ENCODE data around the gene PRRT2.

Gene PRRT2

DNA sequence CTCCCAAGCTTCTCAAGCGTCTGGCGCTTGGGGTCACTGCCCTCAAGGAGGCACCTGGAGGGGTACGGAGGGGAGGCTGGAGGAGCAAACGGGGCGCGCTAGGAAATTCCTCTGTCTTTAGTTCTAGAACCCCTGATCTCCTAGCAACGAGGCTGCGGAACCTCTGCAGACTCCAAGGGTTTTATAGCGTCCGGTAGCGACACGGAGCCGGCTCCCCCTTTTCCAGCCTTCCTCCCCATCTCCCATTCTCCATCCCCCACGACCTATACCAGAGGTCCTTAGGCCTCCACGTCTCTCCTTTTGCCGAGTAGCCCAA lies 51.6 kb downstream of the PRRT2 start:
- no peak for DNase-seq

DNA sequence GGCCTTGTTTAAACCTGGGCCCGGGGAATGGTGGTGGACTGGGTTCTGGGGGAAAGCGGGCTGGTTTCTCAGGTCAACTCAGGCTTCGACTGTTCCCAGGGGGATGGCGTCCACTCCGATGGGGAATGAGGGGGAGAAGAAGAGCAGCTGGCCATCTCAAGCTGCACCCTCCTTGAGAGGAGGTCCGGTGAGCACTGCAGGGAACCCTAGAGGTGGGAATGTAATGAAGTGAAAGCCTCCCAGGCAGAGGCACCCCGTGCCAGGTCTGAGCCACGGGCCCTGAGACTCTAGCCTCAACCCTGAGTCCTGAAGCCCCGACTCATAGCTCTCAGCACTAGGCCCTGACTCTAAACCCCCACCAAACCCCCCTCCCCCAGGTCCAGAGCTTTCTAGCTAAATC lies 52.2 kb downstream of the PRRT2 start:
- DNase-seq, result no peak

All from NCI-H774 (cell line).